GM23338 (cell line): ENCODE measurements around the gene ZG16B. TPM values are rescaled to one million over a fixed set of nuclear protein-coding genes. Genes with fewer than 3 reads are reported as not detected.

Source experiments
- ATAC-seq: fragments of 200-7000 bp; cut with Tn5 transposase; 3 replicates; pipeline ENCODE4 v1.9.1; 2020
- DNase-seq: peaks from one replicate; pipeline ENCODE4 v3.0.0-alpha.2; 2015; ENCODE audit warnings: low spot score
- H2AFZ ChIP-seq: fragments of 200-600 bp; sonication (generic); 2 replicates; pipeline ENCODE4 v1.8.0; 2016; ENCODE audit warnings: antibody characterized with exemption, mild to moderate bottlenecking, moderate library complexity
- H3F3A ChIP-seq: fragments of 200-600 bp; sonication (generic); replicated peaks from 2 replicates; pipeline ENCODE4 v1.8.0; 2017; ENCODE audit warnings: antibody characterized with exemption, mixed run types, low read depth
- H3K27ac ChIP-seq: fragments of 200-600 bp; sonication (generic); 2 replicates; pipeline ENCODE4 v1.6.1; 2016; ENCODE audit warnings: low read depth
- H3K27me3 ChIP-seq: fragments of 200-600 bp; sonication (generic); 2 replicates; pipeline ENCODE4 v1.8.0; 2016; ENCODE audit warnings: mild to moderate bottlenecking, mixed run types, moderate library complexity; ENCODE audit not compliant: insufficient read depth
- H3K36me3 ChIP-seq: fragments of 200-600 bp; sonication (generic); 2 replicates; pipeline ENCODE4 v1.8.0; 2016; ENCODE audit warnings: mild to moderate bottlenecking; ENCODE audit not compliant: insufficient read depth
- H3K4me1 ChIP-seq: fragments of 200-600 bp; sonication (generic); 2 replicates; pipeline ENCODE4 v1.8.0; 2016; ENCODE audit warnings: mild to moderate bottlenecking, moderate library complexity; ENCODE audit not compliant: insufficient read depth
- H3K4me2 ChIP-seq: fragments of 200-600 bp; sonication (generic); 2 replicates; pipeline ENCODE4 v1.7.1; 2017; ENCODE audit warnings: mixed run types
- H3K4me3 ChIP-seq: fragments of 200-600 bp; sonication (generic); 2 replicates; pipeline ENCODE4 v1.6.1; 2016; ENCODE audit warnings: mixed run types
- H3K79me2 ChIP-seq: fragments of 200-600 bp; sonication (generic); replicated peaks from 2 replicates; pipeline ENCODE4 v1.8.0; 2017; ENCODE audit warnings: mild to moderate bottlenecking; ENCODE audit not compliant: insufficient read depth
- H3K9me2 ChIP-seq: fragments of 200-600 bp; sonication (generic); 2 replicates; pipeline ENCODE4 v1.8.0; 2017; ENCODE audit not compliant: insufficient read depth
- H4K20me1 ChIP-seq: fragments of 200-600 bp; sonication (generic); replicated peaks from 2 replicates; pipeline ENCODE4 v1.8.0; 2017; ENCODE audit warnings: mild to moderate bottlenecking; ENCODE audit not compliant: insufficient read depth
- H3K27ac Mint-ChIP-seq: 2 replicates; pipeline ENCODE4 v1.8.0; 2020; ENCODE audit warnings: inconsistent platforms, mild to moderate bottlenecking, moderate library complexity, mixed read lengths
- H3K27me3 Mint-ChIP-seq: 3 replicates; pipeline ENCODE4 v1.8.0; 2022; ENCODE audit warnings: low read depth, mild to moderate bottlenecking, moderate library complexity, mixed read lengths, inconsistent platforms; ENCODE audit not compliant: insufficient read depth, poor library complexity
- H3K36me3 Mint-ChIP-seq: 3 replicates; pipeline ENCODE4 v1.8.0; 2021; ENCODE audit warnings: low read depth, mild to moderate bottlenecking, inconsistent platforms, moderate library complexity, mixed read lengths
- H3K4me1 Mint-ChIP-seq: 3 replicates; pipeline ENCODE4 v1.8.0; 2020; ENCODE audit warnings: mild to moderate bottlenecking, inconsistent platforms, mixed read lengths
- H3K4me3 Mint-ChIP-seq: 3 replicates; pipeline ENCODE4 v1.8.0; 2021; ENCODE audit warnings: moderate library complexity, mild to moderate bottlenecking, inconsistent platforms, mixed read lengths
- H3K9me3 Mint-ChIP-seq: 3 replicates; pipeline ENCODE4 v1.8.0; 2020; ENCODE audit warnings: moderate library complexity, mild to moderate bottlenecking, inconsistent platforms, mixed read lengths
- CREB1 ChIP-seq: fragments of 250-450 bp; sonication (Bioruptor Pico); IDR thresholded peaks from 2 replicates; pipeline ENCODE4 v1.5.0; 2020; ENCODE audit warnings: low read depth, mild to moderate bottlenecking, moderate library complexity
- JUNB ChIP-seq: IDR thresholded peaks from one replicate; pipeline ENCODE4 v1.6.1; 2016; ENCODE audit warnings: antibody characterized with exemption; ENCODE audit not compliant: unreplicated experiment
- NANOG ChIP-seq: IDR thresholded peaks from 2 replicates; pipeline ENCODE4 v1.6.1; 2016; ENCODE audit warnings: antibody characterized with exemption, borderline replicate concordance
- STAT1 ChIP-seq: IDR thresholded peaks from one replicate; pipeline ENCODE4 v1.6.1; 2016; ENCODE audit warnings: antibody characterized with exemption; ENCODE audit not compliant: unreplicated experiment
- ZNF114 ChIP-seq: fragments of 250-450 bp; sonication (Bioruptor Pico); IDR thresholded peaks from 2 replicates; pipeline ENCODE4 v1.5.0; 2020; ENCODE audit warnings: mild to moderate bottlenecking, moderate library complexity
- polyA plus RNA-seq: library from polyadenylated mRNA; unstranded; fragments of >200 nt; fragmentation: Nextera tagmentation; extraction: Ambion mirVana; gene quantifications from 2 replicates; pipeline ENCODE4 v1.2.1, GENCODE V29; 2016
- total RNA-seq: library from RNA; depleted of rRNA; stranded (reverse); fragments of >200 nt; shearing (Covaris generic); gene quantifications from 2 replicates; pipeline ENCODE4 v1.2.3, GENCODE V29; 2014
- TF ChIP-seq, protein P1 (sequence below), 2 experiments: fragments of 200-600 bp in 1 of 2; sonication (generic) in 1 of 2; conservative IDR thresholded peaks; 2 replicates each; pipeline versions ENCODE4 v1.5.1 to v1.6.1; 2016 to 2017; ENCODE audit warnings: antibody characterized with exemption in 2 of 2, low read depth in 2 of 2, mild to moderate bottlenecking in 2 of 2, moderate library complexity in 1 of 2
- TF ChIP-seq, protein P2 (sequence below): IDR thresholded peaks from 2 replicates; pipeline ENCODE4 v1.6.1; 2016; ENCODE audit warnings: antibody characterized with exemption

Gene ZG16B
- total and polyA plus RNA-seq, 2 experiments from 2014 or later, result not detected

DNA sequence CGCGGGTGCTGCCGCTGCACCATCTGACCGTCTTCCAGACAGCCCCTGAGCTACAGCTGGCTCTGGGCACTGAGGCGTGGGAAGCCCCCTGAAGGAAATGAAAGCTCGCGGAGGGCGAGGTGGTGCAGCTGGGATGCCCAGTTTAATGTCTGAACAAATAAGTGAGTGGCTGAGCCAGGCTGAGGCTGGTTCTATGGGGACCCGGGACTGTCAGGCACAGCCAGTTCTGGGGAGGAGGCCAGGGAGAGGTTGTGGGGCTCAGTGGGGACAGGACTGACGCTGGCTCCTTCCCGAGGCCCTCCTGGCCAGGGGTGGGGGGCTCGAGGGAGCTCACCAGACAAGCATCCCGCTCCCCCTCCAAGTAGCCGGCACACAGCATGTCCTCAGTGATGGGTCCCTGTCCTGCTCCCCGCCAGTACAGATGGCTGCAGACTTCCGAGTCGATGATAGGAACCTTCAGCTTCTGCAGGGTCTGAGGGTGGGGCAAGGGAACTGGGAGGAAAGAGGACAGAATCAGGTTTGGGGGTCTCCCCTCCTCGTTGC is 23.5 kb downstream of the ZG16B start:
- H2AFZ ChIP-seq, result no peak overlapping the region
- TF ChIP-seq JUNB, result no peak
- TF ChIP-seq, protein P1, sequence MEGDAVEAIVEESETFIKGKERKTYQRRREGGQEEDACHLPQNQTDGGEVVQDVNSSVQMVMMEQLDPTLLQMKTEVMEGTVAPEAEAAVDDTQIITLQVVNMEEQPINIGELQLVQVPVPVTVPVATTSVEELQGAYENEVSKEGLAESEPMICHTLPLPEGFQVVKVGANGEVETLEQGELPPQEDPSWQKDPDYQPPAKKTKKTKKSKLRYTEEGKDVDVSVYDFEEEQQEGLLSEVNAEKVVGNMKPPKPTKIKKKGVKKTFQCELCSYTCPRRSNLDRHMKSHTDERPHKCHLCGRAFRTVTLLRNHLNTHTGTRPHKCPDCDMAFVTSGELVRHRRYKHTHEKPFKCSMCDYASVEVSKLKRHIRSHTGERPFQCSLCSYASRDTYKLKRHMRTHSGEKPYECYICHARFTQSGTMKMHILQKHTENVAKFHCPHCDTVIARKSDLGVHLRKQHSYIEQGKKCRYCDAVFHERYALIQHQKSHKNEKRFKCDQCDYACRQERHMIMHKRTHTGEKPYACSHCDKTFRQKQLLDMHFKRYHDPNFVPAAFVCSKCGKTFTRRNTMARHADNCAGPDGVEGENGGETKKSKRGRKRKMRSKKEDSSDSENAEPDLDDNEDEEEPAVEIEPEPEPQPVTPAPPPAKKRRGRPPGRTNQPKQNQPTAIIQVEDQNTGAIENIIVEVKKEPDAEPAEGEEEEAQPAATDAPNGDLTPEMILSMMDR (conservative IDR thresholded peaks at IDR 0.05; ENCODE audit: low read depth in 2 of 2), result no peak

GRCh38 chr16:2854700-2855309 is 24.7 kb downstream of the ZG16B start:
- no peak overlapping the region for H3K4me3 ChIP-seq
- TF ChIP-seq, protein P1 (conservative IDR thresholded peaks at IDR 0.05; ENCODE audit: low read depth in 2 of 2), result peak; percentile 69 to 97
- TF ChIP-seq CREB1, result no peak
- DNase-seq (peak; percentile 71), ATAC-seq (no peak)
- H3K36me3 Mint-ChIP-seq, result peaks cover 9% of the 10 kb centered on the region
- H3K4me1 Mint-ChIP-seq, result peaks cover 3% of the 10 kb centered on the region
- peaks cover 3% of the 10 kb centered on the region; the same call in 1 of the 2 replicates for H3K4me1 ChIP-seq
- no peak overlapping the region for H3K4me3 Mint-ChIP-seq
- H2AFZ ChIP-seq, result no peak overlapping the region
- H3K4me2 ChIP-seq, result no peak overlapping the region
- H4K20me1 ChIP-seq, result no peaks in the 10 kb centered on the region
- no peaks in the 10 kb centered on the region for H3K79me2 ChIP-seq
- H3K9me3 Mint-ChIP-seq, result peaks cover 16% of the 10 kb centered on the region
- H3F3A ChIP-seq, result no peaks in the 10 kb centered on the region
- H3K27ac Mint-ChIP-seq, result no peak overlapping the region
- peaks cover 19% of the 10 kb centered on the region for H3K27me3 Mint-ChIP-seq
- peaks cover 16% of the 10 kb centered on the region for H3K27me3 ChIP-seq
- H3K27ac ChIP-seq, result no peak overlapping the region
- no peaks in the 10 kb centered on the region for H3K9me2 ChIP-seq
- H3K36me3 ChIP-seq, result no peaks in the 10 kb centered on the region

More for the DNA sequence above, 23.5 kb downstream of the ZG16B start:
- DNase-seq (no peak), ATAC-seq (no peak)
- Mint-ChIP-seq H3K36me3 (peaks cover 9% of the 10 kb centered on the region), H3K4me1 (peaks cover 3% of the 10 kb centered on the region), H3K27ac (no peak overlapping the region), H3K27me3 (peaks cover 17% of the 10 kb centered on the region), H3K9me3 (peaks cover 16% of the 10 kb centered on the region), H3K4me3 (no peak overlapping the region)
- H3K36me3 ChIP-seq, result no peaks in the 10 kb centered on the region
- H4K20me1 ChIP-seq, result no peaks in the 10 kb centered on the region
- H3K27me3 ChIP-seq, result peaks cover 10% of the 10 kb centered on the region
- H3K27ac ChIP-seq, result no peak overlapping the region
- no peaks in the 10 kb centered on the region for H3K79me2 ChIP-seq
- H3K4me3 ChIP-seq, result no peak overlapping the region
- H3K9me2 ChIP-seq, result no peaks in the 10 kb centered on the region
- H3F3A ChIP-seq, result no peaks in the 10 kb centered on the region
- no peaks in the 10 kb centered on the region for H3K4me1 ChIP-seq
- no peak overlapping the region for H3K4me2 ChIP-seq

GRCh38 chr16:2855536-2855935 is 25.4 kb downstream of the ZG16B start:
- DNase-seq, result no peak
- Histone ChIP-seq H3K27ac (no peak overlapping the region), H3K4me1 (peaks cover 3% of the 10 kb centered on the region; the same call in 1 of the 2 replicates)
- TF ChIP-seq NANOG (no peak), JUNB (no peak), ZNF114 (CRISPR knock-in tag) (no peak), STAT1 (no peak)
- TF ChIP-seq, protein P1 (conservative IDR thresholded peaks at IDR 0.05; ENCODE audit: low read depth in 2 of 2), result no peak
- TF ChIP-seq, protein P2, sequence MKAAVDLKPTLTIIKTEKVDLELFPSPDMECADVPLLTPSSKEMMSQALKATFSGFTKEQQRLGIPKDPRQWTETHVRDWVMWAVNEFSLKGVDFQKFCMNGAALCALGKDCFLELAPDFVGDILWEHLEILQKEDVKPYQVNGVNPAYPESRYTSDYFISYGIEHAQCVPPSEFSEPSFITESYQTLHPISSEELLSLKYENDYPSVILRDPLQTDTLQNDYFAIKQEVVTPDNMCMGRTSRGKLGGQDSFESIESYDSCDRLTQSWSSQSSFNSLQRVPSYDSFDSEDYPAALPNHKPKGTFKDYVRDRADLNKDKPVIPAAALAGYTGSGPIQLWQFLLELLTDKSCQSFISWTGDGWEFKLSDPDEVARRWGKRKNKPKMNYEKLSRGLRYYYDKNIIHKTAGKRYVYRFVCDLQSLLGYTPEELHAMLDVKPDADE, result no peak

More at GRCh38 chr16:2855536-2855935, 25.4 kb downstream of the ZG16B start:
- Histone ChIP-seq H3K36me3 (no peaks in the 10 kb centered on the region), H2AFZ (no peak overlapping the region), H3K9me2 (no peaks in the 10 kb centered on the region), H3K27me3 (peaks cover 16% of the 10 kb centered on the region), H3F3A (no peaks in the 10 kb centered on the region), H3K4me3 (no peak overlapping the region), H4K20me1 (no peaks in the 10 kb centered on the region), H3K4me2 (no peak overlapping the region), H3K79me2 (no peaks in the 10 kb centered on the region)
- Mint-ChIP-seq H3K36me3 (peaks cover 9% of the 10 kb centered on the region), H3K4me1 (peaks cover 3% of the 10 kb centered on the region), H3K27me3 (peaks cover 19% of the 10 kb centered on the region), H3K9me3 (peaks cover 19% of the 10 kb centered on the region), H3K27ac (no peak overlapping the region), H3K4me3 (no peak overlapping the region)
- ATAC-seq, result no peak
